Lower leg skin (tissue), 4 donors: ENCODE results near the gene PAFAH1B1. TPM values are rescaled to one million over a fixed set of nuclear protein-coding genes. Genes with fewer than 3 reads are reported as not detected.

ENCODE experiments used
- DNase-seq, 2 donors: peaks; one replicate each; pipeline ENCODE4 v3.0.0-alpha.2; 2019; ENCODE audit warnings: low spot score in 2 of 2
- H3K4me3 ChIP-seq: fragments of 200-600 bp; sonication (generic); 2 replicates; pipeline ENCODE4 v1.5.1; 2017; ENCODE audit warnings: mild to moderate bottlenecking, low read depth; ENCODE audit not compliant: poor library complexity, severe bottlenecking
- POLR2A ChIP-seq, 2 donors: fragments of 450-650 bp; IDR thresholded peaks; one replicate each; pipeline ENCODE4 v1.6.1; 2016 to 2017; ENCODE audit warnings: antibody characterized with exemption in 2 of 2, mild to moderate bottlenecking in 1 of 2, moderate library complexity in 1 of 2
- WGBS, 2 donors: methylation state at CpG; one replicate each; pipeline ENCODE4 v1.1.5; 2018; 5-methylcytosine and 5-hydroxymethylcytosine counted together
- intact Hi-C: fragments of 100-400 bp; cut with DNase I; formaldehyde crosslinking; loops from one replicate; pipeline ENCODE4 v1.15.0; 2023; ENCODE audit warnings: low total_unique reads
- total RNA-seq, 4 donors: library from RNA; depleted of rRNA; stranded (reverse); fragments of >200 nt; gene quantifications; one replicate each; pipeline ENCODE4 v1.1.0, GENCODE V29; 2016
- TF ChIP-seq, protein P1 (sequence below), 3 donors: fragments of 450-650 bp; IDR thresholded peaks; one replicate each; pipeline ENCODE4 v1.5.1; 2016; ENCODE audit warnings: antibody characterized with exemption in 3 of 3, mild to moderate bottlenecking in 3 of 3, moderate library complexity in 2 of 3

PAFAH1B1 gene
- total RNA-seq, 4 donors from 2014 or later = 58.7 to 121 (median 94.6) TPM

DNA sequence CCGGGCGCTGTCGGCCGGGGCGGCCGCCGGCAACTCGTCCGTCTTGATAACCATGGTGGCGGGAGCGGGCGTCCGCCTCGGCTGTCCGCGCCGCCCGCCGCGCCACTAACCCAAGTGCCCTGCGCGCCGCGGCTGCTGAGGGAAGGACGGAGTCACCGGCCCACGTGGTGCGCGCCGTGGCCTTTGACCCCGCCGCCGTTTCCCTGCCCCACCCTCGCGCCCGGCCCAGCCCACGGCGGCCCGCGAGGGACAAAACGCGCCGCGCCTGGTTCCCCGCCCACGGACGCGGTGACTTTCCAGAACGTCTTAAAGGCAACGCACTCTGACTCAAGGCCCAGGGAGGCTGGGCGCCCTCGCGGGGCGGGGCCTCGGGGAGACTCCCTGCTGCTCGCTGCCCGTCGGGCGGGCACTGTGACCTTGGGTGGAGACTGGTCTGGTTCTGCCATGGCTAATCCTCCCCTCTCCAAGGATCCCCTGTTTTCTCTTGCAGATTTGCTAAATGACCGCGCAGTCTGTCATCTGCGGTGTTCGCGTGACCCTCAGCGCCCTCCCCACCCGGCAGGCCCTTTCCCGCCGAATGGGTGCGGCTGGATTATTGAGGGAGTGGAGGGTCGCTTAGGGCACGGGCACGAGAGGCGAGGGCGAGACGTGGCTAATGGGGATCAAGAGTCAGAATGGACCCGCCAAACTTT is 118.3 kb downstream of the PAFAH1B1 start, which contains the start of gene CLUH:
Gene CLUH (minus strand): TSS at position 157 of the 692 bp plus-strand sequence. CDS start 103 bp downstream, at position 54.
- WGBS, 2 donors = 2% methylated on average over 25 to 26 of the region's 76 CpGs
- DNase-seq = peak; percentile 96 to 99
- intact Hi-C loops = no loop called here
- peak within 1 kb of the TSS; percentile 61 for H3K4me3 ChIP-seq
- no peak for TF ChIP-seq POLR2A (IDR thresholded peaks at IDR 0.05)
- TF ChIP-seq, protein P1, sequence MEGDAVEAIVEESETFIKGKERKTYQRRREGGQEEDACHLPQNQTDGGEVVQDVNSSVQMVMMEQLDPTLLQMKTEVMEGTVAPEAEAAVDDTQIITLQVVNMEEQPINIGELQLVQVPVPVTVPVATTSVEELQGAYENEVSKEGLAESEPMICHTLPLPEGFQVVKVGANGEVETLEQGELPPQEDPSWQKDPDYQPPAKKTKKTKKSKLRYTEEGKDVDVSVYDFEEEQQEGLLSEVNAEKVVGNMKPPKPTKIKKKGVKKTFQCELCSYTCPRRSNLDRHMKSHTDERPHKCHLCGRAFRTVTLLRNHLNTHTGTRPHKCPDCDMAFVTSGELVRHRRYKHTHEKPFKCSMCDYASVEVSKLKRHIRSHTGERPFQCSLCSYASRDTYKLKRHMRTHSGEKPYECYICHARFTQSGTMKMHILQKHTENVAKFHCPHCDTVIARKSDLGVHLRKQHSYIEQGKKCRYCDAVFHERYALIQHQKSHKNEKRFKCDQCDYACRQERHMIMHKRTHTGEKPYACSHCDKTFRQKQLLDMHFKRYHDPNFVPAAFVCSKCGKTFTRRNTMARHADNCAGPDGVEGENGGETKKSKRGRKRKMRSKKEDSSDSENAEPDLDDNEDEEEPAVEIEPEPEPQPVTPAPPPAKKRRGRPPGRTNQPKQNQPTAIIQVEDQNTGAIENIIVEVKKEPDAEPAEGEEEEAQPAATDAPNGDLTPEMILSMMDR (IDR thresholded peaks at IDR 0.05) = no peak

DNA sequence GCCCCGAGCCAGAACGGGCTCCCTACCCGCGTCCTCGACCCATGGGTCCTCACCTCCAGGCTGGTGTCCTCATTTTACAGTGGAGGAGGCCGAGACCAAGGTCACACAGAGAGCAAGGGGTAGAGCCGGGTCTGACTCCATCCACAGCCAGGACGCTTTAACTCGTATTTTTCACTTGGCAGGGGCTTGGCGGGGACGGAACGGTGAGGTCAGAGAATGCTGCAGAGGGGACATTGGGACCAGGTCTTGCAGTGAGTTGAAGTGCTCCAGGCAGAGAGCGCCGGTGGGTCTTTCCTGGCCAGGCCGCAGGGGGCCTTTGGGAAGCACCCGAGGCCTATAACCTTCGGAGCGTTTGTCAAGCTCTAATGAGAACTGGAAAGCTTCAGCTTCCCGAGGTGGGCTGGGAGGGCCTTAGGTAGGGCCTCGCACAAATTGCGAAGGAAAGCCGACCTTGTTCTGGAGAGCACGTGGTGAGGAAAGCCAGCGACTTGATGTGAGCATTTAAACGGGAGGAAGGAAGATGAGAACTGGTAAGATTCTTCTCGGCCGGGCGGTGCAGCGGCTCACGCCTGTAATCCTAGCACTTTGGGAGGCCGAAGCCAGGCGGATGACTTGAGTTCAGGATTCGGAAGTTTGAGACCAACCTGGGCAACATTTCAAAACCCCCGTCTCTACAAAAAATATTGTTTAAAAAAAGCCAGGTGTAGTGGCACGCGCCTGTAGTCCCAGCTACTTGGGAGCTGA is 119.0 kb downstream of the PAFAH1B1 start:
- TF ChIP-seq, protein P1 (IDR thresholded peaks at IDR 0.05) = no peak
- no peak for TF ChIP-seq POLR2A (IDR thresholded peaks at IDR 0.05)
- intact Hi-C loops = no loop called here
- DNase-seq = peak in 1 of 2 donors; percentile 85
- peak overlapping the region; percentile 42 for H3K4me3 ChIP-seq
- 42 to 57% methylated on average over 30 to 36 of the region's 36 CpGs for WGBS, 2 donors

DNA sequence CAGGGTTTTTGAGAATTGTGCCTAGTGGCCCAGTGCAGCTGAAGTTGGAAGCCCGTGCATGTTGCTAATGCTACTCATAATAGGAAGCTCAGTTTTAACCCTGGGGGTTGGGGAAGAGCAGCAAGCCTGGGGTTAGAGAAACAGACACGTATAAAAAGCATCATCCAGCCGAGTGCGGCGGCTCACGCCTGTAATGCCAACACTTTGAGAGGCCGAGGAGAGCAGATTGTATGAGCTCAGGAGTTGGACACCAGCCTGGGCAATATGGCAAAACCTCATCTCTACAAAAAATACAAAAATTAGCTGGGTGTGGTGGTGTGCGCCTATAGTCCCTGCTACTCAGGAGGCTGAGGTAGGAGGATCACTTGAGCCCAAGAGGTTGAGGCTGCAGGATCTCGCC is 120.4 kb downstream of the PAFAH1B1 start:
- WGBS, 2 donors = 84 to 88% methylated on average over 9 of the region's 9 CpGs
- intact Hi-C loops = no loop called here
- TF ChIP-seq, protein P1 (IDR thresholded peaks at IDR 0.05) = no peak
- TF ChIP-seq POLR2A (IDR thresholded peaks at IDR 0.05) = no peak
- H3K4me3 ChIP-seq = no peak overlapping the region
- no peak for DNase-seq

DNA sequence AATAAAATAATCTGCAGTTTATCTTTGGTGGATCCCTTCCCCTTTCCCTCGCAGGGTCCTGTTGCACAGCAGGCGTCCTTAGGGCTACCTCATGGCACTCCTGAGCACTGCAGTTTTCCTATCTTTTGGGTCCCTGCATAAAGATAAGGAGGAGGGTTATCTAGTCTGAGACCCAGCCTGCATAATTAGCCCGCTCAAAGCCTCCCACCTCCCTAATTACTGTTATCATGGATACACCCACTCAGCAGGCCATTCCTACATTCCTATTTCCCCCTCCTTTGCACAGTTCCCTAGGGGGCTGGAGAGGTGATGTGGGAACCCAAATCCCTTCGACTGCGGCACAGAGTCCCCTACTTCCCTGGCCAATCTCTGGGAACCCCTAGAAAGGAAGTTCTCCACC is 123.2 kb downstream of the PAFAH1B1 start:
- WGBS, 2 donors = 80 to 84% methylated on average over 5 of the region's 5 CpGs
- TF ChIP-seq, protein P1 (IDR thresholded peaks at IDR 0.05) = no peak
- no peak for TF ChIP-seq POLR2A (IDR thresholded peaks at IDR 0.05)
- no peak overlapping the region for H3K4me3 ChIP-seq
- intact Hi-C loops = no loop called here
- DNase-seq = no peak

DNA sequence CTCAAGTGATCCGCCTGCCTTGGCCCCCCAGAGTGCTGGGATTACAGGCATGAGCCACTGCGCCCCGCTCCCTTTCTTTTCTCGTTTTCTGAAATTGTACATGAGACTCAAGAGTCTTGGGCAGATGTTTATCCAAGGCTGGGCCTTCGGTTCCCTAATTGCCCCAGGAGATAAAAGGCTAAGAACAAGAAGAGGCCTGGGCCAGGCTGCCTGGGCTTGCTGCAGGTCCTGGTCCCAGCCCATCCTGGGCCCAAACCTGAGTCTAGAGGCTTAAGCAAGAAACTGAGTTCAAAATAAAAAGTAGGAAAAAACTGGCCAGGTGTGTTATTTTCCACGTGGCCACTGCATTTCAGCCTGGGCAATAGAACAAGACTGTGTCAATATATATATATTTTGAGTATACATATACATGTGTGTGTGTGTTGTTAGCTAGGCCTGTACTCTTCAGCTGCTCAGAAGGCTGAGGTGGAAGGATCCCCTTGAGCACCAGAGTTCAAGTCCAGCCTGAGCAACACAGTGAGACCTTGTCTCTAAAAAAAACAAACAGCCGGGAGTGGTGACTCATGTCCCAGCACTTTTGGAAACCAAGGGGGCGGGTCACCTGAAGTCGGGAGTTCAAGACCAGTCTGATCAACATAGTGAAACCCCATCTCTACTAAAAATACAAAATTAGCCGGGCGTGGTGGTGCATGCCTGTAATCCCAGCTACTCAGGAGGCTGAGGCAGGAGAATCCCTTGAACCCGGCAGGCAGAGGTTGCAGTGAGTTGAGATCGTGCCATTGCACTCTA is 124.9 kb downstream of the PAFAH1B1 start:
- WGBS, 2 donors = 68 to 71% methylated on average over 13 of the region's 13 CpGs
- intact Hi-C loops = no loop called here
- H3K4me3 ChIP-seq = no peak overlapping the region
- no peak for DNase-seq
- no peak for TF ChIP-seq POLR2A (IDR thresholded peaks at IDR 0.05)
- TF ChIP-seq, protein P1 (IDR thresholded peaks at IDR 0.05) = no peak
